Fibroblast of villous mesenchyme (primary cell): ENCODE measurements around the gene VGF. TPM values are rescaled to one million over a fixed set of nuclear protein-coding genes. Genes with fewer than 3 reads are reported as not detected.
"Not testable (repeated sequence)": the region's sequence is repeated elsewhere in the genome, so short reads cannot be mapped to it uniquely, and the experiment has no call there.

Experiments
- DNase-seq: peaks from one replicate; pipeline ENCODE4 v3.0.0-alpha.2; 2010; ENCODE audit warnings: low read depth
- H3K4me3 ChIP-seq: 2 replicates; pipeline ENCODE4 v1.5.1; 2011; ENCODE audit warnings: low read depth, mild to moderate bottlenecking, low read length
- CTCF ChIP-seq: IDR thresholded peaks from 2 replicates; pipeline ENCODE4 v1.5.1; 2012; ENCODE audit warnings: low read depth, mild to moderate bottlenecking, low read length; ENCODE audit not compliant: insufficient read depth
- small RNA-seq: library from RNA; depleted of rRNA; stranded (forward); fragments of <200 nt; gene quantifications from one replicate; pipeline ENCODE3, GENCODE V24; 2012
- total RNA-seq: library from RNA; depleted of rRNA; stranded (reverse); fragments of >200 nt; gene quantifications from 2 replicates; pipeline ENCODE4 v1.2.3, GENCODE V29; 2012

The VGF gene
- total RNA-seq, 1 donor = under 0.01 TPM

GRCh38 chr7:101114492-101114891 is 50.9 kb downstream of the VGF start:
- DNase-seq = no peak
- no peak for TF ChIP-seq CTCF

GRCh38 chr7:101113836-101114235 is 51.5 kb downstream of the VGF start:
- DNase-seq = no peak
- TF ChIP-seq CTCF = no peak

More at GRCh38 chr7:101114492-101114891, 50.9 kb downstream of the VGF start:
- no peak overlapping the region for H3K4me3 ChIP-seq

GRCh38 chr7:101113140-101113539 is 52.2 kb downstream of the VGF start:
- DNase-seq, H3K4me3 ChIP-seq: not testable (repeated sequence)

More at GRCh38 chr7:101113836-101114235, 51.5 kb downstream of the VGF start:
- H3K4me3 ChIP-seq = no peak overlapping the region

Small RNAs within 50 kb of the gene (small RNA-seq; reads per million reads assigned to genes)
- gene MIR4653 = not detected

Other genes with a start within 250 kb of the VGF start
- not detected in 2 replicates for gene MUC3A, start 216.0 kb downstream of the VGF start, total RNA-seq
- gene MUC12, start 196.0 kb downstream of the VGF start, total RNA-seq = under 0.01 TPM in 1 of 2 replicates, not detected in the other
- not detected in 2 replicates for gene MUC17, start 145.5 kb downstream of the VGF start, total RNA-seq
- gene TRIM56, start 80.1 kb downstream of the VGF start, total RNA-seq = 11.0 and 16.0 TPM in 2 replicates
- gene SERPINE1, start 38.5 kb downstream of the VGF start, total RNA-seq = 700 and 921 TPM in 2 replicates
- 129 and 154 TPM in 2 replicates for gene AP1S1, start 11.1 kb downstream of the VGF start, total RNA-seq
- not detected in 2 replicates for gene NAT16, start 14.7 kb upstream of the VGF start, total RNA-seq
- gene MOGAT3, start 35.5 kb upstream of the VGF start, total RNA-seq = not detected in 2 replicates
- 89.9 and 90.2 TPM in 2 replicates for gene PLOD3, start 52.0 kb upstream of the VGF start, total RNA-seq
- gene ZNHIT1, start 52.6 kb upstream of the VGF start, total RNA-seq = 75.6 and 92.1 TPM in 2 replicates
- gene CLDN15, start 72.2 kb upstream of the VGF start, total RNA-seq = 3.2 and 4.7 TPM in 2 replicates
- gene FIS1, start 79.5 kb upstream of the VGF start, total RNA-seq = 123 and 134 TPM in 2 replicates
- 25.5 and 26.4 TPM in 2 replicates for gene IFT22, start 156.2 kb upstream of the VGF start, total RNA-seq
- not detected in 2 replicates for gene COL26A1, start 197.3 kb upstream of the VGF start, total RNA-seq